ENCODE measurements around the gene ISX. TPM values are rescaled to one million over a fixed set of nuclear protein-coding genes. Genes with fewer than 3 reads are reported as not detected.

ISX gene
- total and polyA plus RNA-seq, 10 of the 15 experiments (the other 5 are each of a cell fraction or from before 2014, with no cell fraction given) = 0.05 to 0.66 (median 0.25) TPM

- TF ChIP-seq DPF2 (IDR thresholded peaks at IDR 0.05) (no peak; the same call in none of the 2 replicates), ZBTB33 (IDR thresholded peaks at IDR 0.05) (no peak), CUX1 (IDR thresholded peaks at IDR 0.05; ENCODE audit: insufficient replicate concordance, low read depth, low read length) (peak; percentile 87), CHD1 (IDR thresholded peaks at IDR 0.05; ENCODE audit: low read depth, low read length) (no peak), ZBTB4 (CRISPR knock-in tag; IDR thresholded peaks at IDR 0.05) (no peak), SRF (IDR thresholded peaks at IDR 0.05; ENCODE audit: low read depth in 2 of 2, low read length in 2 of 2) (0 out of 4 replicates have a peak, but pooled peaks of 1 of the 2 experiments have one; percentile 32), YBX1 (IDR thresholded peaks at IDR 0.05) (no peak), KLF5 (IDR thresholded peaks at IDR 0.05; ENCODE audit: partially characterized antibody) (no peak), HDAC6 (IDR thresholded peaks at IDR 0.05; ENCODE audit: unreplicated experiment) (no peak), ZNF24 (IDR thresholded peaks at IDR 0.05) (peak; percentile 61; the same call in 1 of the 2 replicates), BCL11A (IDR thresholded peaks at IDR 0.05; ENCODE audit: low read depth, low read length) (peak; percentile 98), SUZ12 (IDR thresholded peaks at IDR 0.05; ENCODE audit: unreplicated experiment) (no peak), IKZF1 (conservative IDR thresholded peaks at IDR 0.05) (peak; percentile 96), ZNF592 (IDR thresholded peaks at IDR 0.05) (no peak)
These were observed 61.0 kb downstream of the ISX start (continued) for GRCh38 chr22:35126993-35127392.

Data from GM12878 (cell line).